RWPE1 (cell line): ENCODE results near the gene ATXN1.

ENCODE experiments used
- CTCF ChIA-PET: fragments of 350-600 bp; sonication (Branson Sonifier 250); formaldehyde crosslinking; extraction: SDS; loops from one replicate; lab custom pipeline; 2021; lab: Yijun Ruan, JAX
- POLR2A ChIA-PET: fragments of 400-600 bp; formaldehyde crosslinking; extraction: SDS; loops from one replicate; lab custom pipeline; 2020; ENCODE audit warnings: antibody characterized with exemption; ENCODE audit not compliant: low non-redundant PET; lab: Yijun Ruan, JAX
- DNase-seq: peaks from one replicate; pipeline ENCODE4 v3.0.0; 2012; ENCODE audit warnings: low spot score
- H3K27ac ChIP-seq: fragments of 450-650 bp; 2 replicates; pipeline ENCODE4 v1.5.1; 2017
- CTCF ChIP-seq: fragments of 450-650 bp; conservative IDR thresholded peaks from 2 replicates; pipeline ENCODE4 v1.5.1; 2017; ENCODE audit warnings: low read depth, mild to moderate bottlenecking

Gene ATXN1

GRCh38 chr6:16687045-16687444 is 74.2 kb downstream of the ATXN1 start:
- no peak for TF ChIP-seq CTCF
- DNase-seq: no peak
- POLR2A ChIA-PET: no interaction called here
- CTCF ChIA-PET: no interaction called here
- no peak overlapping the region for H3K27ac ChIP-seq

- peak; percentile 59 for DNase-seq
- no peak overlapping the region for H3K27ac ChIP-seq
- ChIA-PET POLR2A (no interaction called here), CTCF (interaction anchor here (1.1 kb wide), 1 partner anchor 249 kb away, joined by 4 read pairs; no protein-coding TSS in a partner anchor)
- no peak for TF ChIP-seq CTCF
Observed at GRCh38 chr6:16684896-16685554, 76.2 kb downstream of the ATXN1 start.

DNA sequence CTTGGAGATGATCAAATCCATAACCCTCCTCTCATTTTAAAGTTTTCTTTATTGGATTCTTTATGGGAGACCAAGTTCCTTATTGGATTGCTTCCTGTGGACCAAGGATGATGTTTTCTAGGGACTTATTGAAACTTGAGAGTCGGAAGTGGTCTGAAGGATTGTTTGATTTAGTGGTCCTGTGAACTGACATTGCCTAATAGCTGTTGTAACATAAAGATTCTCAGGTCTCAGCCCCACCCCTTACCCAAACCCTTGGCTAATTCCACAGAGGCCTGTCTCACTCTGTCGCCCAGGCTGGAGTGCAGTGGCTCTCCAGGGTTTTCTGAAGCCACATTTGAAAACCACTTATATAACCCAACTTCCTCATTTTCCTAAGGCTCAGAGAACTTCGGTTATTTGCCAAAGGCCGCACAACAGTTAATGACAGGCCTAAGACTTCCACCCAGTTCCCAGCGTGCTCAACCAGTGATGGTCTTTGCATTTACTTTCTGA is 77.0 kb downstream of the ATXN1 start:
- ChIA-PET CTCF (interaction anchor here (0.5 to 1.1 kb wide), 2 partner anchors 57 to 249 kb away, joined by 3 to 4 read pairs; no protein-coding TSS in a partner anchor), POLR2A (no interaction called here)
- peak overlapping the region; percentile 80 for H3K27ac ChIP-seq
- DNase-seq: no peak
- no peak for TF ChIP-seq CTCF

GRCh38 chr6:16683641-16684194 is 77.5 kb downstream of the ATXN1 start:
- DNase-seq: peak; percentile 79
- CTCF ChIA-PET: interaction anchor here (0.5 to 1.1 kb wide), 2 partner anchors 58 to 250 kb away, joined by 3 to 4 read pairs; no protein-coding TSS in a partner anchor
- peak overlapping the region; percentile 80 for H3K27ac ChIP-seq
- POLR2A ChIA-PET: no interaction called here
- no peak for TF ChIP-seq CTCF

- TF ChIP-seq CTCF: no peak
- ChIA-PET CTCF (interaction anchor here (0.6 to 1.7 kb wide), 2 partner anchors 82 to 172 kb away, joined by 3 to 7 read pairs; no protein-coding TSS in a partner anchor), POLR2A (no interaction called here)
- peak; percentile 89 for DNase-seq
- peak overlapping the region; percentile 79 for H3K27ac ChIP-seq
Observed at GRCh38 chr6:16681260-16681873, 79.9 kb downstream of the ATXN1 start.

DNA sequence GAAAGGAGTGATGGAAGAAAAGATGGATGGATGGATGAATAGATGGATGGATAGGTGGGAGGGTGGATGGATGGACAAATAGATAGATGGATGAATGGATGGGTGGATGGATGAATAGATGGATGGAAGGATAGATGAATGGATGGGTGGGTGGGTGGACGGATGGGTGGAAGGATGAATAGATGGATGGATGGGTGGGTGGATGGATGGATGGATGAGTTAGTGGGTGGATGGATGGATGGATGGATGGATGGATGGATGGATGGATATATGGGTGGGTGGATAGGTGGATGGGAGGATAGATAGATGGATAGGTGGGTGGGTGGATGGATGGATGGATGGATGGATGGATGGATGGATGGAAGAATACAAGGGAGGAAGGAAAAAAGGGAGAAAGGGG is 82.2 kb downstream of the ATXN1 start:
- ChIA-PET POLR2A (no interaction called here), CTCF (no interaction called here)
- no peak for TF ChIP-seq CTCF
- DNase-seq: no peak
- H3K27ac ChIP-seq: no peak overlapping the region
